Measurements from ENCODE around the gene PLCB3.

PLCB3 gene

GRCh38 chr11:64251016-64251752 lies at the start of gene PLCB3:
Gene PLCB3 (plus strand): TSS chr11:64251530. CDS start chr11:64251650, 120 bp downstream.
- H3K27ac ChIP-seq: peak within 1 kb of the TSS; percentile 11 to 90 (median 80)
- H3K4me3 ChIP-seq: peak within 1 kb of the TSS; percentile 55 to 91 (median 70)

GRCh38 chr11:64201543-64201942 lies 49.8 kb upstream of the PLCB3 start:
- no peak overlapping the region for H3K27ac ChIP-seq

GRCh38 chr11:64202992-64203391 lies 48.3 kb upstream of the PLCB3 start:
- Histone ChIP-seq H3K27ac (no peak overlapping the region), H3K4me3 (no peak overlapping the region)

More at GRCh38 chr11:64201543-64201942, 49.8 kb upstream of the PLCB3 start:
- no peak overlapping the region for H3K4me3 ChIP-seq

- no peak overlapping the region for H3K4me3 ChIP-seq
- H3K27ac ChIP-seq: peak overlapping the region in 1 of 21 experiments; percentile 43
Measured at GRCh38 chr11:64203421-64204079, 47.8 kb upstream of the PLCB3 start.

- Histone ChIP-seq H3K27ac (peak overlapping the region in 1 of 21 experiments; percentile 43), H3K4me3 (no peak overlapping the region)
Measured at GRCh38 chr11:64204080-64204440, 47.3 kb upstream of the PLCB3 start.

GRCh38 chr11:64204464-64204989 lies 46.8 kb upstream of the PLCB3 start:
- peak overlapping the region in 8 of 21 experiments; percentile 43 to 97 (median 88) for H3K27ac ChIP-seq
- H3K4me3 ChIP-seq: no peak overlapping the region

GRCh38 chr11:64206457-64207255 lies 44.7 kb upstream of the PLCB3 start, which contains the start of gene FERMT3:
Gene FERMT3 (plus strand): TSS chr11:64206721. CDS start chr11:64207365, 644 bp downstream.
- H3K4me3 ChIP-seq: peak within 1 kb of the TSS; percentile 33 to 54 (median 39)
- peak within 1 kb of the TSS in 20 of 21 experiments; percentile 58 to 97 (median 88) for H3K27ac ChIP-seq

- peak overlapping the region; percentile 33 to 54 (median 39) for H3K4me3 ChIP-seq
- H3K27ac ChIP-seq: peak overlapping the region; percentile 31 to 97 (median 87)
Measured at GRCh38 chr11:64207256-64208085, 43.9 kb upstream of the PLCB3 start.

- peak overlapping the region; percentile 33 to 54 (median 39) for H3K4me3 ChIP-seq
- peak overlapping the region; percentile 31 to 97 (median 87) for H3K27ac ChIP-seq
Measured at GRCh38 chr11:64208086-64208795, 43.1 kb upstream of the PLCB3 start.

- H3K27ac ChIP-seq: peak overlapping the region in 13 of 21 experiments; percentile 73 to 97 (median 89)
- H3K4me3 ChIP-seq: peak overlapping the region in 1 of 7 experiments; percentile 54
Measured at GRCh38 chr11:64208796-64209562, 42.4 kb upstream of the PLCB3 start.

- no peak overlapping the region for H3K4me3 ChIP-seq
- H3K27ac ChIP-seq: peak overlapping the region in 2 of 21 experiments; percentile 47 to 94
Measured at GRCh38 chr11:64209563-64209843, 41.8 kb upstream of the PLCB3 start.

- no peak overlapping the region for H3K4me3 ChIP-seq
- H3K27ac ChIP-seq: peak overlapping the region in 1 of 21 experiments; percentile 37
Measured at GRCh38 chr11:64210301-64211020, 40.9 kb upstream of the PLCB3 start.

- Histone ChIP-seq H3K27ac (no peak overlapping the region), H3K4me3 (no peak overlapping the region)
Measured at GRCh38 chr11:64211181-64211872, 40.0 kb upstream of the PLCB3 start.

GRCh38 chr11:64216879-64217278 lies 34.5 kb upstream of the PLCB3 start:
- H3K4me3 ChIP-seq: no peak overlapping the region
- no peak overlapping the region for H3K27ac ChIP-seq

GRCh38 chr11:64218628-64219353 lies 32.5 kb upstream of the PLCB3 start:
- Histone ChIP-seq H3K4me3 (no peak overlapping the region), H3K27ac (no peak overlapping the region)

- Histone ChIP-seq H3K4me3 (no peak overlapping the region), H3K27ac (no peak overlapping the region)
Measured at GRCh38 chr11:64219354-64219684, 32.0 kb upstream of the PLCB3 start.
